Measurements from ENCODE around the gene CLASP1. TPM values are rescaled to one million over a fixed set of nuclear protein-coding genes. Genes with fewer than 3 reads are reported as not detected.

Gene CLASP1
- total and polyA plus RNA-seq, 11 donors, result 16.0 to 84.5 (median 60.2) TPM

GRCh38 chr2:121455446-121455845 lies 193.8 kb downstream of the CLASP1 start:
- Histone ChIP-seq H3K4me3 (no peak overlapping the region), H3K27ac (no peak overlapping the region), H3K4me1 (no peaks in the 10 kb centered on the region), H3K27me3 (no peaks in the 10 kb centered on the region), H3K9me3 (no peaks in the 10 kb centered on the region), H3K36me3 (peaks cover 0 to 100% (median 96%) of the 10 kb centered on the region in 9 donors)
- TF ChIP-seq CTCF (IDR thresholded peaks at IDR 0.05) (no peak), POLR2A (IDR thresholded peaks at IDR 0.05) (no peak)
- no peak for ATAC-seq
- intact Hi-C loops (cut with DNase I), result no loop called here
- 77 to 80% (median 78%) methylated on average over 5 of the region's 5 CpGs for WGBS, 4 donors
- DNase-seq, result no peak

- DNase-seq, result no peak
- peaks cover 0 to 100% (median 96%) of the 10 kb centered on the region in 9 donors for H3K36me3 ChIP-seq
Measured at GRCh38 chr2:121454549-121455090, 194.6 kb downstream of the CLASP1 start.

GRCh38 chr2:121451398-121451797 lies 197.9 kb downstream of the CLASP1 start:
- no peak for DNase-seq
- intact Hi-C loops (cut with DNase I), result no loop called here

More at GRCh38 chr2:121454549-121455090, 194.6 kb downstream of the CLASP1 start:
- no peak for TF ChIP-seq CTCF (IDR thresholded peaks at IDR 0.05)
- no peak for TF ChIP-seq POLR2A (IDR thresholded peaks at IDR 0.05)
- no peak for ATAC-seq
- H3K27ac ChIP-seq, result no peak overlapping the region
- no peaks in the 10 kb centered on the region for H3K27me3 ChIP-seq
- no peaks in the 10 kb centered on the region for H3K9me3 ChIP-seq
- H3K4me3 ChIP-seq, result no peak overlapping the region
- WGBS, 4 donors, result 91 to 96% (median 94%) methylated on average over 7 of the region's 7 CpGs
- intact Hi-C loops (cut with DNase I), result no loop called here
- H3K4me1 ChIP-seq, result no peaks in the 10 kb centered on the region

GRCh38 chr2:121450301-121450700 lies 199.0 kb downstream of the CLASP1 start:
- DNase-seq (no peak), ATAC-seq (no peak)
- no peak overlapping the region for H3K27ac ChIP-seq
- TF ChIP-seq CTCF (IDR thresholded peaks at IDR 0.05), result no peak
- TF ChIP-seq POLR2A (IDR thresholded peaks at IDR 0.05), result no peak
- H3K27me3 ChIP-seq, result no peaks in the 10 kb centered on the region
- H3K4me3 ChIP-seq, result no peak overlapping the region
- no peaks in the 10 kb centered on the region for H3K9me3 ChIP-seq
- no peaks in the 10 kb centered on the region for H3K4me1 ChIP-seq
- peaks cover 3 to 100% (median 95%) of the 10 kb centered on the region in 9 donors for H3K36me3 ChIP-seq
- 85 to 94% (median 91%) methylated on average over 4 of the region's 4 CpGs for WGBS, 4 donors
- intact Hi-C loops (cut with DNase I), result no loop called here

More at GRCh38 chr2:121451398-121451797, 197.9 kb downstream of the CLASP1 start:
- H3K27me3 ChIP-seq, result no peaks in the 10 kb centered on the region
- H3K27ac ChIP-seq, result no peak overlapping the region
- WGBS, 4 donors, result 78 to 83% (median 80%) methylated on average over 4 of the region's 4 CpGs
- TF ChIP-seq POLR2A (IDR thresholded peaks at IDR 0.05) (no peak), CTCF (IDR thresholded peaks at IDR 0.05) (no peak)
- H3K9me3 ChIP-seq, result no peaks in the 10 kb centered on the region
- no peak overlapping the region for H3K4me3 ChIP-seq
- ATAC-seq, result no peak
- H3K4me1 ChIP-seq, result no peaks in the 10 kb centered on the region
- peaks cover 3 to 100% (median 95%) of the 10 kb centered on the region in 9 donors for H3K36me3 ChIP-seq

Data from heart left ventricle (tissue), 16 donors.